KMS-11 (cell line): ENCODE data around the gene SLC30A1.

Source experiments
- H2AFZ ChIP-seq: fragments of 200-600 bp; sonication (generic); 2 replicates; pipeline ENCODE4 v1.6.1; 2016; ENCODE audit warnings: antibody characterized with exemption, mixed run types, low read depth
- H3K27ac ChIP-seq: fragments of 200-600 bp; sonication (generic); 2 replicates; pipeline ENCODE4 v1.6.1; 2016; ENCODE audit warnings: mild to moderate bottlenecking, mixed run types
- H3K27me3 ChIP-seq: fragments of 200-600 bp; sonication (generic); 2 replicates; pipeline ENCODE4 v1.6.1; 2017; ENCODE audit warnings: mild to moderate bottlenecking, low read depth, mixed run types, moderate library complexity; ENCODE audit not compliant: insufficient read depth
- H3K36me3 ChIP-seq: fragments of 200-600 bp; sonication (generic); 2 replicates; pipeline ENCODE4 v1.6.1; 2017; ENCODE audit warnings: mild to moderate bottlenecking, mixed run types; ENCODE audit not compliant: insufficient read depth
- H3K4me1 ChIP-seq: fragments of 200-600 bp; sonication (generic); 2 replicates; pipeline ENCODE4 v1.6.1; 2016; ENCODE audit warnings: mild to moderate bottlenecking, low read depth, mixed run types; ENCODE audit not compliant: poor library complexity, severe bottlenecking
- H3K4me2 ChIP-seq: fragments of 200-600 bp; sonication (generic); 2 replicates; pipeline ENCODE4 v1.7.0; 2016; ENCODE audit warnings: mild to moderate bottlenecking, mixed run types
- H3K4me3 ChIP-seq: fragments of 200-600 bp; sonication (generic); IDR thresholded peaks from 2 replicates; pipeline ENCODE4 v1.6.1; 2017; ENCODE audit warnings: low read depth, low read length, mixed read lengths; ENCODE audit not compliant: insufficient read depth
- H3K79me2 ChIP-seq: fragments of 200-600 bp; sonication (generic); 2 replicates; pipeline ENCODE4 v1.6.1; 2016; ENCODE audit warnings: low read depth, mixed run types; ENCODE audit not compliant: insufficient read depth
- H3K9ac ChIP-seq: fragments of 200-600 bp; sonication (generic); 2 replicates; pipeline ENCODE4 v1.6.1; 2016; ENCODE audit warnings: mild to moderate bottlenecking, mixed run types
- H4K20me1 ChIP-seq: fragments of 200-600 bp; sonication (generic); 2 replicates; pipeline ENCODE4 v1.6.1; 2016; ENCODE audit warnings: mild to moderate bottlenecking, mixed run types; ENCODE audit not compliant: insufficient read depth
- CTCF ChIP-seq: fragments of 200-600 bp; sonication (generic); conservative IDR thresholded peaks from 2 replicates; pipeline ENCODE4 v1.6.1; 2017; ENCODE audit warnings: low read depth, mild to moderate bottlenecking, antibody characterized with exemption, low read length, moderate library complexity, mixed read lengths

The SLC30A1 gene

GRCh38 chr1:211623515-211623914 is 44.6 kb upstream of the SLC30A1 start:
- H3K27ac ChIP-seq, result no peak overlapping the region
- H3K36me3 ChIP-seq, result no peaks in the 10 kb centered on the region
- no peak overlapping the region for H3K4me3 ChIP-seq
- no peak overlapping the region for H3K4me2 ChIP-seq
- H2AFZ ChIP-seq, result no peak overlapping the region
- no peaks in the 10 kb centered on the region for H3K79me2 ChIP-seq
- no peaks in the 10 kb centered on the region for H3K4me1 ChIP-seq
- no peaks in the 10 kb centered on the region for H4K20me1 ChIP-seq
- H3K9ac ChIP-seq, result no peak overlapping the region
- no peak for TF ChIP-seq CTCF
- H3K27me3 ChIP-seq, result no peaks in the 10 kb centered on the region

GRCh38 chr1:211621447-211622198 is 42.7 kb upstream of the SLC30A1 start:
- Histone ChIP-seq H3K9ac (no peak overlapping the region), H3K4me2 (no peak overlapping the region), H3K4me3 (no peak overlapping the region), H3K4me1 (no peaks in the 10 kb centered on the region), H2AFZ (no peak overlapping the region), H3K36me3 (no peaks in the 10 kb centered on the region), H3K79me2 (no peaks in the 10 kb centered on the region), H3K27ac (no peak overlapping the region), H3K27me3 (no peaks in the 10 kb centered on the region), H4K20me1 (no peaks in the 10 kb centered on the region)
- TF ChIP-seq CTCF, result no peak

GRCh38 chr1:211620097-211620496 is 41.1 kb upstream of the SLC30A1 start:
- no peak overlapping the region for H3K9ac ChIP-seq
- no peak for TF ChIP-seq CTCF
- H3K36me3 ChIP-seq, result no peaks in the 10 kb centered on the region
- no peaks in the 10 kb centered on the region for H3K4me1 ChIP-seq
- no peak overlapping the region for H3K4me3 ChIP-seq
- no peak overlapping the region for H3K4me2 ChIP-seq
- no peak overlapping the region for H3K27ac ChIP-seq
- no peaks in the 10 kb centered on the region for H3K79me2 ChIP-seq
- H2AFZ ChIP-seq, result no peak overlapping the region
- H3K27me3 ChIP-seq, result no peaks in the 10 kb centered on the region
- H4K20me1 ChIP-seq, result no peaks in the 10 kb centered on the region

GRCh38 chr1:211619033-211619996 is 40.4 kb upstream of the SLC30A1 start:
- no peaks in the 10 kb centered on the region for H3K4me1 ChIP-seq
- no peaks in the 10 kb centered on the region for H3K27me3 ChIP-seq
- H3K36me3 ChIP-seq, result no peaks in the 10 kb centered on the region
- H3K27ac ChIP-seq, result no peak overlapping the region
- H3K4me3 ChIP-seq, result no peak overlapping the region
- no peaks in the 10 kb centered on the region for H3K79me2 ChIP-seq
- H4K20me1 ChIP-seq, result no peaks in the 10 kb centered on the region
- no peak for TF ChIP-seq CTCF
- no peak overlapping the region for H2AFZ ChIP-seq
- H3K4me2 ChIP-seq, result no peak overlapping the region
- no peak overlapping the region for H3K9ac ChIP-seq
